A673 (cell line): Measurements from ENCODE around the gene C19orf44. TPM values are rescaled to one million over a fixed set of nuclear protein-coding genes. Genes with fewer than 3 reads are reported as not detected.

Experiments used
- BruUV-seq: library from RNA; stranded (reverse); fragments of 400-500 nt; replicated peaks from 2 replicates; lab custom pipeline; 2021; lab: Mats Ljungman, UMichigan
- CTCF ChIA-PET: fragments of 300-600 bp; sonication (Branson Sonifier 250); formaldehyde crosslinking; loops from one replicate; lab custom pipeline; 2022; ENCODE audit warnings: antibody characterized with exemption; lab: Charles Lee
- POLR2A ChIA-PET: fragments of 300-600 bp; sonication (Branson Sonifier 250); formaldehyde crosslinking; loops from one replicate; lab custom pipeline; 2022; ENCODE audit warnings: antibody characterized with exemption; ENCODE audit not compliant: low non-redundant PET; lab: Charles Lee
- DNase-seq: peaks from one replicate; pipeline ENCODE4 v3.0.0-alpha.2; 2015; ENCODE audit warnings: low spot score
- H3K27ac ChIP-seq: fragments of 200-600 bp; sonication (generic); 2 replicates; pipeline ENCODE4 v1.5.1; 2016; ENCODE audit warnings: mixed run types, low read depth, mild to moderate bottlenecking, mixed read lengths, antibody characterized with exemption, low read length; ENCODE audit not compliant: poor library complexity, severe bottlenecking
- H3K27me3 ChIP-seq: fragments of 200-600 bp; sonication (generic); replicated peaks from 2 replicates; pipeline ENCODE4 v1.6.1; 2017; ENCODE audit warnings: mixed run types, low read depth, mild to moderate bottlenecking, mixed read lengths, antibody characterized with exemption, low read length; ENCODE audit not compliant: insufficient read depth, poor library complexity
- H3K36me3 ChIP-seq: fragments of 200-600 bp; sonication (generic); 2 replicates; pipeline ENCODE4 v1.6.1; 2016; ENCODE audit warnings: mixed run types, mild to moderate bottlenecking, mixed read lengths, antibody characterized with exemption, low read length; ENCODE audit not compliant: insufficient read depth, poor library complexity, severe bottlenecking
- H3K4me1 ChIP-seq: fragments of 200-600 bp; sonication (generic); 2 replicates; pipeline ENCODE4 v1.6.1; 2017; ENCODE audit warnings: mixed run types, mild to moderate bottlenecking, mixed read lengths, antibody characterized with exemption, low read length; ENCODE audit not compliant: insufficient read depth, poor library complexity, severe bottlenecking
- H3K4me3 ChIP-seq: fragments of 200-600 bp; sonication (generic); 2 replicates; pipeline ENCODE4 v1.5.1; 2016; ENCODE audit warnings: low read depth, mixed run types, mild to moderate bottlenecking, mixed read lengths, low read length; ENCODE audit not compliant: poor library complexity, severe bottlenecking
- H3K9me3 ChIP-seq: fragments of 200-600 bp; sonication (generic); 2 replicates; pipeline ENCODE4 v1.6.1; 2016; ENCODE audit warnings: mixed run types, low read depth, mild to moderate bottlenecking, mixed read lengths, antibody characterized with exemption, low read length; ENCODE audit not compliant: poor library complexity, severe bottlenecking
- EZH2 ChIP-seq: fragments of 200-600 bp; sonication (generic); IDR thresholded peaks from 2 replicates; pipeline ENCODE4 v1.6.1; 2017; ENCODE audit warnings: borderline replicate concordance, low read depth, mild to moderate bottlenecking, mixed read lengths, antibody characterized with exemption, low read length; ENCODE audit not compliant: poor library complexity, severe bottlenecking
- intact Hi-C: fragments of 100-400 bp; cut with micrococcal nuclease; formaldehyde crosslinking; loops from one replicate; pipeline ENCODE4 v1.10.0; 2022; ENCODE audit not compliant: unreplicated experiment
- total RNA-seq: library from RNA; stranded (reverse); gene quantifications from 2 replicates; pipeline ENCODE4 v1.2.3, GENCODE V29; 2021
- TF ChIP-seq, protein P1 (sequence below): fragments of 300-800, 200-600 bp; sonication (generic); conservative IDR thresholded peaks from 2 replicates; pipeline ENCODE4 v1.5.1; 2017; ENCODE audit warnings: low read depth, mild to moderate bottlenecking, antibody characterized with exemption, low read length, moderate library complexity, mixed read lengths

The C19orf44 gene
- total RNA-seq, 1 experiment from 2014 or later = 9.8 TPM

DNA sequence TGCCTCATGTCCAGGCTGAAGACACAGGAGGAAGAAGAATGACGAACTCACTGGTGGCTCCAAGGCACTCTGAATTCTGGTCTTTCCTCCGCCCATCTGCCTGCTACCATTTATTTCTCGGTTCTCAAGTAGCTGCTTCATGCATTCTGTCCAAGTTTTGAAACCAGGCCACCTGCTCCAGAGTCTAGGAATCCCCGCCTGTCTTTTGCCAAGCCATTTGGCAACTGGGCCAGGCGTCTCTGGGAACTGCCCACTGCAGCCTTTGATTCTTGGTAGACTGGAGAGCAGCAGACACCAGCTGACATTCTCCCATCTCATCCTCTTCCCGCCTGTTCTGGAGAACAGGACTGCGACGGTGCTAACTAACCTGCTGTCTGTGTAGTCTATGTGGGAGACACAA lies 65.2 kb downstream of the C19orf44 start:
- no peak overlapping the region for H3K27ac ChIP-seq
- TF ChIP-seq EZH2 = no peak
- TF ChIP-seq, protein P1, sequence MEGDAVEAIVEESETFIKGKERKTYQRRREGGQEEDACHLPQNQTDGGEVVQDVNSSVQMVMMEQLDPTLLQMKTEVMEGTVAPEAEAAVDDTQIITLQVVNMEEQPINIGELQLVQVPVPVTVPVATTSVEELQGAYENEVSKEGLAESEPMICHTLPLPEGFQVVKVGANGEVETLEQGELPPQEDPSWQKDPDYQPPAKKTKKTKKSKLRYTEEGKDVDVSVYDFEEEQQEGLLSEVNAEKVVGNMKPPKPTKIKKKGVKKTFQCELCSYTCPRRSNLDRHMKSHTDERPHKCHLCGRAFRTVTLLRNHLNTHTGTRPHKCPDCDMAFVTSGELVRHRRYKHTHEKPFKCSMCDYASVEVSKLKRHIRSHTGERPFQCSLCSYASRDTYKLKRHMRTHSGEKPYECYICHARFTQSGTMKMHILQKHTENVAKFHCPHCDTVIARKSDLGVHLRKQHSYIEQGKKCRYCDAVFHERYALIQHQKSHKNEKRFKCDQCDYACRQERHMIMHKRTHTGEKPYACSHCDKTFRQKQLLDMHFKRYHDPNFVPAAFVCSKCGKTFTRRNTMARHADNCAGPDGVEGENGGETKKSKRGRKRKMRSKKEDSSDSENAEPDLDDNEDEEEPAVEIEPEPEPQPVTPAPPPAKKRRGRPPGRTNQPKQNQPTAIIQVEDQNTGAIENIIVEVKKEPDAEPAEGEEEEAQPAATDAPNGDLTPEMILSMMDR = no peak
- no peak for DNase-seq
- peaks cover 6% of the 10 kb centered on the region for H3K4me1 ChIP-seq
- intact Hi-C loops = no loop called here
- ChIA-PET CTCF (no interaction called here), POLR2A (no interaction called here)
- no peak overlapping the region for H3K4me3 ChIP-seq
- H3K9me3 ChIP-seq = no peaks in the 10 kb centered on the region
- no peaks in the 10 kb centered on the region for H3K27me3 ChIP-seq
- H3K36me3 ChIP-seq = peaks cover 32% of the 10 kb centered on the region
- no TSS peak for BruUV-seq

DNA sequence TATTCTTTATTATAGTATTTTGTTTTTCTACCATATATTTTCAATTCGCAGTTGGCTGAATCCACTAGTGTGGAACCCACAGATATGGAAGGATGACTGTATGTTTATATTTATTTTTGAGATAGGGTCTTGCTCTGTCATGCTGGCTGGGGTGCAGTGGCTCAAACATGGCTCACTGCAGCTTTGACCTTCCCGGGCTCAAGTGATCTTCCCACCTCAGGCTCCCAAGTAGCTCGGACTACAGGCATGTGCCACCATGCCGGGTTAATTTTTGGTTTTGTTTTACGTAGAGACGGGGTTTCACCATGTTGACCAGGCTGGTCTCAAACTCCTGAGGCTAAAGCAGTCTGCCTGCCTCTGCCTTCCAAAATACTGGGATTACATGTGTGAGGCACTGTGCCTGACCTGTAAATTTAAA lies 66.4 kb downstream of the C19orf44 start:
- intact Hi-C loops = no loop called here
- BruUV-seq = no TSS peak
- ChIA-PET POLR2A (no interaction called here), CTCF (no interaction called here)
- no peaks in the 10 kb centered on the region for H3K9me3 ChIP-seq
- H3K4me1 ChIP-seq = peaks cover 6% of the 10 kb centered on the region
- H3K36me3 ChIP-seq = peaks cover 41% of the 10 kb centered on the region
- H3K27me3 ChIP-seq = no peaks in the 10 kb centered on the region
- no peak overlapping the region for H3K4me3 ChIP-seq
- TF ChIP-seq, protein P1 = no peak
- no peak for TF ChIP-seq EZH2
- no peak for DNase-seq
- no peak overlapping the region for H3K27ac ChIP-seq

DNA sequence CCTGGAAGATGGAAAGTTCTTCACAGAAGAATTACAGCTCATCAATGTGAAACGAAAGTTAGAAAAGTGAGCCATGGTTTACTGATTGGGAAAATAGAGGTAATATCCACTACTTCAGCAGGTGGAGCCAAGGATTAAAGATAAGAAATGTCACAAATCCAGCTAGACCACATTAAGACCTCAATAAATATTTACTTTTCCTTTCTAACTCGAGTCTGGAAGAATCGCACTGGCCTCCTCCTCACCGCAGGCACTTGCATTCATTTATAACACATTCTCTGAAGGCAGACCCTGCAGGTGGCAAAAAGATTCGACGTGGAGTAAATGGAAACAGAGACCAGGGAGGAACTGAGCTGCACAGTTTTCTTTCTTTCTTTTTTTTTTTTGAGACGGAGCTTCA lies 68.6 kb downstream of the C19orf44 start:
- CTCF ChIA-PET = no interaction called here
- H3K36me3 ChIP-seq = peaks cover 52% of the 10 kb centered on the region

More for the DNA sequence above, 68.6 kb downstream of the C19orf44 start:
- H3K27me3 ChIP-seq = no peaks in the 10 kb centered on the region
- no peak for DNase-seq
- intact Hi-C loops = no loop called here
- POLR2A ChIA-PET = interaction anchor here (0.7 kb wide), 1 partner anchor 20 kb away, joined by 3 read pairs; no protein-coding TSS in a partner anchor
- H3K27ac ChIP-seq = no peak overlapping the region
- H3K9me3 ChIP-seq = no peaks in the 10 kb centered on the region
- TF ChIP-seq EZH2 = no peak
- TF ChIP-seq, protein P1 = no peak
- no peak overlapping the region for H3K4me3 ChIP-seq
- H3K4me1 ChIP-seq = peaks cover 3% of the 10 kb centered on the region
- no TSS peak for BruUV-seq
